ENCODE measurements around the gene MTA1.

The MTA1 gene

GRCh38 chr14:105410642-105411016, 9.0 kb upstream of the MTA1 start:
- DNase-seq (ENCODE audit: low read depth), result no peak

- DNase-seq (ENCODE audit: low read depth), result peak; percentile 65
Observed at GRCh38 chr14:105411017-105411941, 8.3 kb upstream of the MTA1 start.

- no peak for DNase-seq (ENCODE audit: low read depth)
Observed at GRCh38 chr14:105411985-105412770, 7.4 kb upstream of the MTA1 start.

GRCh38 chr14:105412771-105413543, 6.7 kb upstream of the MTA1 start:
- no peak for DNase-seq (ENCODE audit: low read depth)

- no peak for DNase-seq (ENCODE audit: low read depth)
Observed at GRCh38 chr14:105413544-105413886, 6.1 kb upstream of the MTA1 start.

GRCh38 chr14:105414456-105415371, 4.9 kb upstream of the MTA1 start:
- peak; percentile 66 for DNase-seq (ENCODE audit: low read depth)

- no peak for DNase-seq (ENCODE audit: low read depth)
Observed at GRCh38 chr14:105415481-105416428, 3.9 kb upstream of the MTA1 start.

GRCh38 chr14:105416671-105417070, 3.0 kb upstream of the MTA1 start:
- DNase-seq (ENCODE audit: low read depth), result no peak

GRCh38 chr14:105417690-105418121, 1.9 kb upstream of the MTA1 start:
- DNase-seq (ENCODE audit: low read depth), result no peak

GRCh38 chr14:105418269-105419194, 1.1 kb upstream of the MTA1 start:
- no peak for DNase-seq (ENCODE audit: low read depth)

- no peak for DNase-seq (ENCODE audit: low read depth)
Observed at GRCh38 chr14:105420101-105420973, 710 bp downstream of the MTA1 start.

GRCh38 chr14:105420974-105421674, 1.5 kb downstream of the MTA1 start:
- DNase-seq (ENCODE audit: low read depth), result no peak

- no peak for DNase-seq (ENCODE audit: low read depth)
Observed at GRCh38 chr14:105421723-105422615, 2.3 kb downstream of the MTA1 start.

- no peak for DNase-seq (ENCODE audit: low read depth)
Observed at GRCh38 chr14:105422695-105423487, 3.3 kb downstream of the MTA1 start.

GRCh38 chr14:105423488-105424195, 4.0 kb downstream of the MTA1 start:
- DNase-seq (ENCODE audit: low read depth), result no peak

All from EH (cell line).